ACC112 (cell line): Measurements from ENCODE around the gene HOXA5.
A peak's percentile ranks its signal among the peaks of the same experiment; 100 is the strongest.

Source experiments
- H2AFZ ChIP-seq: fragments of 200-600 bp; sonication (generic); one replicate; pipeline ENCODE4 v1.6.0; 2017; ENCODE audit warnings: antibody characterized with exemption, low read length; ENCODE audit not compliant: unreplicated experiment
- H3K27ac ChIP-seq: fragments of 200-600 bp; sonication (generic); 2 replicates; pipeline ENCODE4 v1.5.1; 2014; ENCODE audit warnings: low read depth, mild to moderate bottlenecking, antibody characterized with exemption, low read length, moderate library complexity
- H3K27me3 ChIP-seq: fragments of 200-600 bp; sonication (generic); 2 replicates; pipeline ENCODE4 v1.6.1; 2014; ENCODE audit warnings: mild to moderate bottlenecking, antibody characterized with exemption, low read length, moderate library complexity, mixed read lengths; ENCODE audit not compliant: insufficient read depth
- H3K36me3 ChIP-seq: fragments of 200-600 bp; sonication (generic); 2 replicates; pipeline ENCODE4 v1.6.1; 2016; ENCODE audit warnings: mild to moderate bottlenecking, antibody characterized with exemption, low read length, moderate library complexity, mixed read lengths; ENCODE audit not compliant: insufficient read depth
- H3K4me1 ChIP-seq: fragments of 200-600 bp; sonication (generic); one replicate; pipeline ENCODE4 v1.6.1; 2016; ENCODE audit warnings: low read length, mixed read lengths; ENCODE audit not compliant: insufficient read depth, unreplicated experiment, control insufficient read depth
- H3K4me3 ChIP-seq: fragments of 200-600 bp; sonication (generic); 2 replicates; pipeline ENCODE4 v1.5.1; 2014; ENCODE audit warnings: mild to moderate bottlenecking, low read depth, low read length
- H3K79me2 ChIP-seq: fragments of 200-600 bp; sonication (generic); one replicate; pipeline ENCODE4 v1.6.0; 2016; ENCODE audit warnings: low read length; ENCODE audit not compliant: control insufficient read depth, unreplicated experiment, insufficient read depth

The HOXA5 gene

DNA sequence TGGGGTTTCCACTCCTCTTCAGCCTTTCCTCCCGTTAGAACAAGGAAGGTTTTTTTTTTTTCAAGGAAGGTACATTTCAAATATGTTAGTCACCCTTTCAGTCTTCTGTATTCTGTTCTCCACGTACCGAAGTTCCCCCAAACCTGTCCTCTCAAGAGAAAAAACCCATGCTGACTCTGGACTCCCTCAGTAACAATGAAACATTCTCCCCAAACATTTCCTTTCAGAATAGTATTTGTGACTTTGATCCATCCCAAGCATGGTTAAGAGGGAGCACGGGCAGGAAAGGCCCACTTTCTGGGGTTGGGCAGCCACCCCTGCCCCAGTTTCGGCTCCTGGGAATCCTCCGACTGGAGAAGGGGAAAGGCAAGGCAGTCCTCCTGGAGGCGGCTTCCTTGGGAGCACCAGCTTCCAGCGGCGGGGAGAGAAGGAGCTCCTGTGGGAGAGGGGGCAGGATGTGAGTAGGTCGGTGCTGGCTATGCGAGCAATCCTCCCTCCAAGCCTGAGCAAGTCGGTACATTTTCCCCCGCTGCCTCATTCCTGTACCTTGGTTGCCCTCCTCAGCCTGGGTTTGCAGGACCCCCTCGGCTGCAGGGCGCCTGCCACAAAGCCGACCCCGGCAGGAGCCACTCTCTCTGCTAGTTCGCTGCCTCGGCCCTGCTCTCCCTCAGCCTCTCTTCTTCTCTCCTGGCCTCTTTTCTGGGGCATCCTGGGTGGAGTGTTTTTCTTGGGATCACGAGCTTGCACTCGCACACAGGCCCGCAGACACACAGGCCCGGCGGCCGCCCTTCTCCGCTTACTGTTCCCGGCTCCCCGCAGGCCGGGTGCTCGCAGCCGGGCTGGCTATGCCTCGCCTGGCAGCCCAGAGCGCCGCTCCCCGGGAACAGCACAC, 45.5 kb downstream of the HOXA5 start:
- Histone ChIP-seq H3K79me2 (no peaks in the 10 kb centered on the region), H2AFZ (no peak overlapping the region), H3K27me3 (peaks cover 99% of the 10 kb centered on the region), H3K4me3 (peak overlapping the region; percentile 81), H3K4me1 (peaks cover 10% of the 10 kb centered on the region), H3K27ac (no peak overlapping the region), H3K36me3 (no peaks in the 10 kb centered on the region)

DNA sequence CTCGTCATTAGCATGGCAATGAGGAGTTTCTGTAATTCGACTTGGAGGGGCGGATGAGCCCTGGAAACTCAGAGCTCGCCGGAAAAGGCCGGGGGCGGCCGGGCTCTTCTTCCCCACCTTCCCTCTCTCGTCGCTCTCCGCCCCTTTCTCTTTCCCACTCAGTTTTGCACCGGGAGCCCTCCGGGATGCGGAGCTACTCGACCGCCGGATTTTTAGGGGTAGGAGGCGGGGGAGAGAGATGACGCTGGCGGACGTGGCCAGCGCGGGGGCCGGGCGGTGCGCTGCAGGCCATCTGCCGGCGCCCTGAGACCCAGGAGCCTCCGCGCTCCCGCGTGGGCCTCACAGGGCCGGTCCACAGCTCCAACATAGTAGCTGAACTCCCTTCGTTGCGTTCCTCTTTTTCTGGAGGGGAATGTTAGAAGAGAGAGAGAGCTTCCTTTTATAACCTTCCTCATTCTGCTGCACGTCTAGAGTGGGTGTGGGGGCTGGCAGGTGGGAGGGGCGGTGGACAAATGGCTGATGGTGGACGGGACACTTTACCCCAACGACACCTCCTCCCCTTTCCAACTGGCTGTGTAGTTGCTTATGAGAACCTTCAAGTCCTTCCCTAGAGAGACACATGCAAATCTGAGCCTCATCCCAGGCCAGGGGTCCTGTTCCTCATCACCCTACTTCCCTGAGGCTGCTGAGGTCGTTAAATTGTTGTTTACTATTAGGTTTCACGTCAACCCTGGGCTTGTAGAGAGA, 46.5 kb downstream of the HOXA5 start:
- peaks cover 99% of the 10 kb centered on the region for H3K27me3 ChIP-seq
- peaks cover 10% of the 10 kb centered on the region for H3K4me1 ChIP-seq
- no peak overlapping the region for H2AFZ ChIP-seq
- no peaks in the 10 kb centered on the region for H3K79me2 ChIP-seq
- peak overlapping the region; percentile 81 for H3K4me3 ChIP-seq
- peak overlapping the region; percentile 24; the same call in 1 of the 2 replicates for H3K27ac ChIP-seq
- H3K36me3 ChIP-seq, result no peaks in the 10 kb centered on the region

GRCh38 chr7:27095897-27096767, 47.3 kb downstream of the HOXA5 start, which contains the start of gene HOXA1:
Gene HOXA1 (minus strand): TSS chr7:27096000. CDS start chr7:27095912, 88 bp downstream.
- Histone ChIP-seq H3K4me3 (peak within 1 kb of the TSS; percentile 81), H3K27me3 (peaks cover 99% of the 10 kb centered on the region), H3K79me2 (no peaks in the 10 kb centered on the region), H3K27ac (peak within 1 kb of the TSS; percentile 24; the same call in 1 of the 2 replicates), H3K36me3 (no peaks in the 10 kb centered on the region), H2AFZ (peak within 1 kb of the TSS; percentile 73), H3K4me1 (peaks cover 10% of the 10 kb centered on the region)

GRCh38 chr7:27095050-27095896, 48.2 kb downstream of the HOXA5 start:
- Histone ChIP-seq H3K4me3 (peak overlapping the region; percentile 81), H3K27ac (no peak overlapping the region), H2AFZ (no peak overlapping the region), H3K27me3 (peaks cover 99% of the 10 kb centered on the region), H3K79me2 (no peaks in the 10 kb centered on the region), H3K4me1 (peaks cover 10% of the 10 kb centered on the region), H3K36me3 (no peaks in the 10 kb centered on the region)

DNA sequence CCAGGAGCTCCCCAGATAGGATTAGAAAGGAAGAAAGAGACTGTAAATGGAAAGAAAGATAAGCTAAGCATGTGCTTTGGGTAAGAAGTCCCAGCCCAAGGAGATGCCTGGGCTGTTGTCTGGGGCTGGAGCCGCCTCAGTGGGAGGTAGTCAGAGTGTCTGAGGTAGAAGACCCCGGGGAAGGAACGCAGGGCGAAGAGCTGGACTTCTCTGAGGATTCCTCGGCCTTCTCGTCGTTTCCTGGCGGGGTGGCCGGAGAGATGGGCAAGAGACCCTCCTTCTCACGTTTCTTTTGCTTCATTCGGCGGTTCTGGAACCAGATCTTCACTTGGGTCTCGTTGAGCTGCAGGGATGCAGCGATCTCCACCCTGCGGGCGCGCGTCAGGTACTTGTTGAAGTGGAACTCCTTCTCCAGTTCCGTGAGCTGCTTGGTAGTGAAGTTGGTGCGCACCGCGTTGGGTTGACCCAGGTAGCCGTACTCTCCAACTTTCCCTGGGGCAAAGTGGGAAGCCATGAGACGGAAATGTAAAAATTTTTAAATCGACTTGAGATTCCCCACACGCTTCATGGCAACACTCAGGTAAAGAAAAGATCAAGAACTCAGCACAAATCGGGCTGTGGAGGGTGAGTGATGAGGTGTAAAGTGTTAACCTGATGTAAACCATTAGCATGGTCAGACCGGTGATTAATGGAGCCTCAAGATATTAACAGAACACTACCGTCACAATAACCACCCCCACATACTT, 49.0 kb downstream of the HOXA5 start:
- Histone ChIP-seq H3K36me3 (no peaks in the 10 kb centered on the region), H3K79me2 (no peaks in the 10 kb centered on the region), H2AFZ (no peak overlapping the region), H3K4me3 (peak overlapping the region; percentile 81), H3K4me1 (peaks cover 10% of the 10 kb centered on the region), H3K27ac (no peak overlapping the region), H3K27me3 (peaks cover 99% of the 10 kb centered on the region)

DNA sequence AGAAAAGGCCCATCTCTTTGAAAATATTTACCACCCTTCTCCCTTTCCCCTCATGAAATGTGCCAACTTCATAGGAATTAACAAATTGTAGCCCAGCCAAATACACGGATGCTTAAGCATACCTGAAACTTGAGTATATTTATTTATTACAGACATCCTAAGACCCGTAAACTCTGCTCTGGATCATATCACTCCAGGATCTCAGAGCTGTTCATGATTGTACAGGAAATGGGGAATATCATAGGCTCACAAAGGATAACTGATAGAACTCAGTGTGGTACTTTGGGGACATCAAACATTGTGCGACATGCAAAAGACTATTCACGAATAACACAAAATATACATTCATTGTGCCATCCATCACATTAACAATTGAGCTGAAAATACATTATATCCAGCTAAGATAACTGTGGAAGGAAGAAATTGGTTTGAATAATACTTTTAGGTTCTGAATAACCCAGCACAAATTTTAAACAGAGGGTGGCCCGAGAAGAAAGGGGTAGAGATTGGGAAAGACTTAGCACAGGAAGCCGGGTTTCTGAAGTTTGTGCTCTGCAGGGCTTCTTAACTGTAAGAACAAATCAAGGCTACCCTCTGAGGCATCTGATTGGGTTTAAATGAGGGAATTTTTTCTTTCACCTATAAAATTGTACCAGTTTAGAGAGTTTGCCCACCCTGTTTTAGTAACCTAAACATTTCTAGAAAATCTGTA, 50.1 kb downstream of the HOXA5 start:
- no peak overlapping the region for H2AFZ ChIP-seq
- peaks cover 99% of the 10 kb centered on the region for H3K27me3 ChIP-seq
- no peak overlapping the region for H3K27ac ChIP-seq
- H3K4me1 ChIP-seq, result peaks cover 10% of the 10 kb centered on the region
- no peaks in the 10 kb centered on the region for H3K79me2 ChIP-seq
- H3K4me3 ChIP-seq, result no peak overlapping the region
- no peaks in the 10 kb centered on the region for H3K36me3 ChIP-seq

DNA sequence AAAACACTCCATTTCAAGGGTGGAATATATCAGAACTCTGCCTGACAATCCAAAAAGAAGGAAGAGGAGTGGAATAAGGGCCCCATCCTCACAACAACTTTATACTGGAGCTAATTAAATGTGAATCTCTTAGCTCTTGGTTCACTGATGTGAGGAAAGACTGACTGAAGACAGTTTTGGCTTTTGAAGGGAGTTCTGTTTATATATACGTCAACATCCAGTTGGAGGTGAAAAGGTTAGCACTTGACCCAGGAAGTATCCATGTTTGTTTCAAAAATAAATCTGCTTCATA, 50.7 kb downstream of the HOXA5 start:
- Histone ChIP-seq H3K27ac (no peak overlapping the region), H2AFZ (no peak overlapping the region), H3K4me1 (peaks cover 7% of the 10 kb centered on the region), H3K36me3 (no peaks in the 10 kb centered on the region), H3K27me3 (peaks cover 99% of the 10 kb centered on the region), H3K4me3 (no peak overlapping the region), H3K79me2 (no peaks in the 10 kb centered on the region)

DNA sequence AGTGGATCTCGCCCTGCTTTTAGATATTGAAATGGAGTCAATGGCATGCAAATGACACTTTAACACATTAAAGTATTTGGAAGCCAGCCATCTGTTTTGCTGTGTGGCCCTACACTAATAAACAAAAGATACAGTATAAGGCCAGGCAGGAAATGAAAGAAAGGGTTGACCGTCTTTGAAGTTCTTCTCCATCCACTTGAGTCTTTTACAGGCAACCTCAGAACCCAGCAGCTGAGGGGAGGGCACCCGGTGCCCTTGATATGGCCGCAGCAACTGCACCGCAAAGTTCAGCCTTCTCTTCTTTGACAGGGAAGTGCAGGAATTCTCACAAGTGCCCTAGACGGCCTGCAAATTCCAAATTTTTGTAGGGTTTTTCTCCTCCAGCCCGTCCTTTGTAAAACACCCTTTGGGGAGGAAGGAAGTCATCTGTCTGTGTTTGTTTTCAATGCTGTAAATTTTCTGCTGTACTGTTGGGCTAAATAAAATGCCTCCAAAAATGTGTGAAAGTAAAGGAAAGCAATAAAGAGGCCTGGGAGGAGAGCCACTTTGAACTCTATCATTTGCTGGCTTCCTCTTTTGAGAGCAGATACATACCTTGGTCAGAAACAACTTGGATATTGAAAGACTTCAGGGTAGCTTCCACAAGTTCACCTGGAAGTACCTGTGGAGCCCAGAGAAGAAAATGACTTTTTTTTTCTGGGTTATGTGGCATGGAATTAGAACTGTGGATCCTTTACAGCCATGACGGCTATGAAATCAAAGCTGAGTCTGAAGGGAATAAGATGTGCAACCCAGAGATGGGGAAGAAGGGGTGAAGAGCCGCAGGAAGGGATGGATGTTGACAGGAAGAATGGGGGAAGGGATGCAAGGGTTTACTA, 51.3 kb downstream of the HOXA5 start:
- peaks cover 99% of the 10 kb centered on the region for H3K27me3 ChIP-seq
- H3K4me1 ChIP-seq, result peaks cover 2% of the 10 kb centered on the region
- H3K79me2 ChIP-seq, result no peaks in the 10 kb centered on the region
- no peak overlapping the region for H3K4me3 ChIP-seq
- H2AFZ ChIP-seq, result no peak overlapping the region
- H3K27ac ChIP-seq, result no peak overlapping the region
- H3K36me3 ChIP-seq, result no peaks in the 10 kb centered on the region
